Esophagus muscularis mucosa (tissue), 4 donors: ENCODE results near the gene NKTR. TPM values are rescaled to one million over a fixed set of nuclear protein-coding genes. Genes with fewer than 3 reads are reported as not detected.

Experiments
- DNase-seq: peaks from one replicate; pipeline ENCODE4 v3.0.0-alpha.2; 2017; ENCODE audit errors: extremely low spot score
- H3K27ac ChIP-seq, 4 donors: fragments of 200-600 bp; sonication (generic); replicated peaks in 1 of 4; 1 replicate in 3 of 4; 2 replicates in 1 of 4; pipeline ENCODE4 v1.5.1; 2016 to 2019; ENCODE audit warnings: mild to moderate bottlenecking in 1 of 4
- H3K27me3 ChIP-seq, 4 donors: fragments of 200-600 bp; sonication (generic); one replicate each; pipeline versions ENCODE4 v1.5.1 to v1.6.0; 2016 to 2019
- H3K36me3 ChIP-seq, 4 donors: fragments of 200-600 bp; sonication (generic); one replicate each; pipeline ENCODE4 v1.5.1; 2016 to 2019
- H3K4me1 ChIP-seq, 4 donors: fragments of 200-600 bp; sonication (generic); one replicate each; pipeline ENCODE4 v1.5.1; 2016 to 2019
- H3K4me3 ChIP-seq, 4 donors: fragments of 200-600 bp; sonication (generic); 1 replicate in 2 of 4; 2 replicates in 2 of 4; pipeline ENCODE4 v1.5.1; 2016 to 2019; ENCODE audit warnings: mild to moderate bottlenecking in 4 of 4, moderate library complexity in 1 of 4
- H3K9me3 ChIP-seq, 4 donors: fragments of 200-600 bp; sonication (generic); 1 replicate in 3 of 4; 2 replicates in 1 of 4; pipeline ENCODE4 v1.5.1; 2016 to 2019
- EP300 ChIP-seq: sonication (generic); formaldehyde crosslinking; IDR thresholded peaks from one replicate; pipeline ENCODE4 v1.6.1; 2017; ENCODE audit warnings: antibody characterized with exemption
- POLR2A ChIP-seq: fragments of 450-650 bp; IDR thresholded peaks from one replicate; pipeline ENCODE4 v1.6.1; 2017; ENCODE audit warnings: antibody characterized with exemption, moderate library complexity, mild to moderate bottlenecking, low read depth
- POLR2AphosphoS5 ChIP-seq, 2 donors: sonication (generic); formaldehyde crosslinking; IDR thresholded peaks; one replicate each; pipeline ENCODE4 v1.6.1; 2017; ENCODE audit warnings: antibody characterized with exemption in 2 of 2
- WGBS: methylation state at CpG from one replicate; pipeline ENCODE4 v1.1.5; 2018; 5-methylcytosine and 5-hydroxymethylcytosine counted together
- intact Hi-C: fragments of 100-400 bp; cut with DNase I; formaldehyde crosslinking; loops from one replicate; pipeline ENCODE4 v1.15.1; 2023
- total RNA-seq, 4 donors: library from RNA; depleted of rRNA; stranded (reverse); fragments of >200 nt; gene quantifications; one replicate each; pipeline versions ENCODE4 v1.1.0 to v1.2.1, GENCODE V29; 2016
- TF ChIP-seq, protein P1 (sequence below), 3 experiments: fragments of 200-600 bp in 2 of 3; fragments of 450-650 bp in 1 of 3; sonication (generic) in 2 of 3; IDR thresholded peaks; one replicate each; pipeline ENCODE4 v1.5.1; 2017 to 2019; ENCODE audit warnings: antibody characterized with exemption in 3 of 3, mild to moderate bottlenecking in 2 of 3, moderate library complexity in 1 of 3

The NKTR gene
- total RNA-seq, 4 donors from 2014 or later = 24.7 to 73.1 (median 36.0) TPM

DNA sequence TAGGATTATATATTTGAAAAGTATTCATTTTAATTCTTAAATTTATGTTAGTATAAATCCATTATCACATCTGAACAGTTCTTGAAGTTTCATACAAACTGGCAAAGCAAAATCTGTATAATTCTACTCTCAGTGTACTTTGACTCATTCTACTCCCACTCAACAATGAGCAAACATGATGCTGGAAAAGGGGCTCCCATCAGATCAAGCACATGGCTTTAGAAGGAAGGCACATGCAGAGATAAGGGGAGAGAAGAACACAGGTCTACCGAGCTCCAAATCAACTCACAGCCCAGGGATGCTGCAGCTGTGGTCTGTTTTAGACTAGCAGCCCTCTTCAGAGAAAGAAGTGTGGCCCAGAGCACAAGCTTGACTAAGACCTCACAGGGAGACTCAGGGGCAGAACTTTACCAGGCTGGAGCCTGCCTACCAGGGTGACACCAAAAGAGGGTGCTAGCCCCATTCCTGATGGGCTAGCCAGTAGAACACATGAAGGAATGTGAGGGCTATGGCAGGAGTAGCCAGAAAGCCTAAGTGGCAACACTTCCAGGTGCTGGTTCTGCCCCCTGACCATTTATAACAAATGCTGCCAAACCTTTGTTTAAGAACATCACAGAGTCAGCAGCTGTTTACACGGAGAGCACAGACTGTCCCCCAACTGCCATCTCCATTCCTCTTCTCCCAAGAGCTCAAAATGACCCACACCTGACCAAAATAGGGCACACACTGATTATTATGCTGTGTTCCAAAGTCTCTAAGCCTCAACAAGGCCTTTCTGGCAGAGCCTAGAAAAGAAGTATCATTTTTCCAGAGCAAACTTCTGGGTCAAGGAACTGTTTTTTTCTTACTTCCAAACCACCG, 38.2 kb upstream of the NKTR start:
- TF ChIP-seq EP300 (no peak), POLR2AphosphoS5 (IDR thresholded peaks at IDR 0.05) (no peak), POLR2A (no peak)
- TF ChIP-seq, protein P1, sequence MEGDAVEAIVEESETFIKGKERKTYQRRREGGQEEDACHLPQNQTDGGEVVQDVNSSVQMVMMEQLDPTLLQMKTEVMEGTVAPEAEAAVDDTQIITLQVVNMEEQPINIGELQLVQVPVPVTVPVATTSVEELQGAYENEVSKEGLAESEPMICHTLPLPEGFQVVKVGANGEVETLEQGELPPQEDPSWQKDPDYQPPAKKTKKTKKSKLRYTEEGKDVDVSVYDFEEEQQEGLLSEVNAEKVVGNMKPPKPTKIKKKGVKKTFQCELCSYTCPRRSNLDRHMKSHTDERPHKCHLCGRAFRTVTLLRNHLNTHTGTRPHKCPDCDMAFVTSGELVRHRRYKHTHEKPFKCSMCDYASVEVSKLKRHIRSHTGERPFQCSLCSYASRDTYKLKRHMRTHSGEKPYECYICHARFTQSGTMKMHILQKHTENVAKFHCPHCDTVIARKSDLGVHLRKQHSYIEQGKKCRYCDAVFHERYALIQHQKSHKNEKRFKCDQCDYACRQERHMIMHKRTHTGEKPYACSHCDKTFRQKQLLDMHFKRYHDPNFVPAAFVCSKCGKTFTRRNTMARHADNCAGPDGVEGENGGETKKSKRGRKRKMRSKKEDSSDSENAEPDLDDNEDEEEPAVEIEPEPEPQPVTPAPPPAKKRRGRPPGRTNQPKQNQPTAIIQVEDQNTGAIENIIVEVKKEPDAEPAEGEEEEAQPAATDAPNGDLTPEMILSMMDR (IDR thresholded peaks at IDR 0.05) = no peak
- 72% methylated on average over 3 of the region's 3 CpGs for WGBS
- H3K9me3 ChIP-seq = no peaks in the 10 kb centered on the region
- H3K27ac ChIP-seq = no peak overlapping the region
- DNase-seq = no peak
- no peak overlapping the region for H3K4me3 ChIP-seq
- intact Hi-C loops = no loop called here
- H3K27me3 ChIP-seq = no peaks in the 10 kb centered on the region
- peaks cover 34 to 96% (median 87%) of the 10 kb centered on the region in 4 donors for H3K36me3 ChIP-seq
- peaks cover 0 to 9% (median 0%) of the 10 kb centered on the region in 4 donors for H3K4me1 ChIP-seq

DNA sequence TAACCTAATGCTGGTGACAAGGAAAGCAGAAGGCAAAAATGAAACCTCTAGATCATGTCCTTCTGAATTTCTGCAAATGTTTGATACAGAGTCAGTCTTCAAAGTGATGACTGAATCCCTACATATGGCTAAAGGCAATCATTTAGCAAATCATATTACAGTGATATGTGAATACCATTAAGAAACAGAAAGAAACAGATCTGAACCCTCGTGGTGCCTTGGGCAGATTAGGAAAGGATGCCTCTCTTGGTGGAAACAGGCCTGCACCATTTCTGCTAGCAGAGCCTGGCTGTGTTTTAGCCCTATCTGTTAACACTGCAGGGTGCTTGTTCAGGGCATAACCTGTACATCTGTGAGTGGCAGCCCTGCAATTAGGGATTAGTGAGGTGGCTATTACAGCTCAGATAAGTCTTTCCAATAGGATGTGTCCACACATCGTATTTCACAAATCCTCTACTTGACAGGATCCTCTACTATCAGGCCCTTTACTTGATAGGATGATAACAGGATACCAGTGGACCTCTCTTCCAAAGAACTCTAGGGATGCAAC, 30.8 kb upstream of the NKTR start:
- intact Hi-C loops = no loop called here
- Histone ChIP-seq H3K9me3 (peaks cover 0 to 10% (median under 1%) of the 10 kb centered on the region in 4 donors), H3K27me3 (no peaks in the 10 kb centered on the region), H3K36me3 (peaks cover 17 to 64% (median 43%) of the 10 kb centered on the region in 4 donors), H3K4me1 (peaks cover 0 to 2% (median 0%) of the 10 kb centered on the region in 4 donors), H3K4me3 (no peak overlapping the region), H3K27ac (no peak overlapping the region)
- DNase-seq = no peak
- WGBS = 85% methylated on average over 2 of the region's 2 CpGs
- TF ChIP-seq EP300 (no peak), POLR2AphosphoS5 (IDR thresholded peaks at IDR 0.05) (no peak), POLR2A (no peak)
- TF ChIP-seq, protein P1 (IDR thresholded peaks at IDR 0.05) = no peak

DNA sequence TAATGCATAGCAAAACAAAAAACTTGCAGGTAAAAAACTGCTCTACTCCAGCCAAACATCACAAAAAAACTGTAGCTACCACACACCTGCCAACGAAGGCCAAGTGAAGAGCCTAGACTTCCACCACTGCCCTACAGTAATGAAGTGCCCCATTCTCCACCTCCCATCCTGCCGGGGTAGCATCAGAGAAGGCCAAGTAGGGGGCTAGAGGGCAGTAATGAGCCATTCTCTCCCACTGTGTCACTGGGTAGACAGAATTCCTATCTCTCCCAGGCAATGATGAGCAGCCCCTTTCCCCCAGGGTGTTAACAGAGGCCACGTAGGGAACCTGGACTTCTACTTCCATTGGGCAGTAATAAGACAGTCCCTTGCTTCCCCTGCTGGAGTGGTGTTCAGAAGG, 28.2 kb upstream of the NKTR start:
- 71% methylated on average over 3 of the region's 3 CpGs for WGBS
- intact Hi-C loops = no loop called here
- TF ChIP-seq, protein P1 (IDR thresholded peaks at IDR 0.05) = peak in 1 of 3 experiments; percentile 36
- no peak for TF ChIP-seq EP300
- Histone ChIP-seq H3K36me3 (peaks cover 0 to 42% (median 24%) of the 10 kb centered on the region in 4 donors), H3K27ac (no peak overlapping the region), H3K27me3 (no peaks in the 10 kb centered on the region), H3K4me1 (peaks cover 0 to 2% (median 0%) of the 10 kb centered on the region in 4 donors), H3K4me3 (no peak overlapping the region), H3K9me3 (peaks cover 0 to 13% (median 3%) of the 10 kb centered on the region in 4 donors)
- DNase-seq = no peak

DNA sequence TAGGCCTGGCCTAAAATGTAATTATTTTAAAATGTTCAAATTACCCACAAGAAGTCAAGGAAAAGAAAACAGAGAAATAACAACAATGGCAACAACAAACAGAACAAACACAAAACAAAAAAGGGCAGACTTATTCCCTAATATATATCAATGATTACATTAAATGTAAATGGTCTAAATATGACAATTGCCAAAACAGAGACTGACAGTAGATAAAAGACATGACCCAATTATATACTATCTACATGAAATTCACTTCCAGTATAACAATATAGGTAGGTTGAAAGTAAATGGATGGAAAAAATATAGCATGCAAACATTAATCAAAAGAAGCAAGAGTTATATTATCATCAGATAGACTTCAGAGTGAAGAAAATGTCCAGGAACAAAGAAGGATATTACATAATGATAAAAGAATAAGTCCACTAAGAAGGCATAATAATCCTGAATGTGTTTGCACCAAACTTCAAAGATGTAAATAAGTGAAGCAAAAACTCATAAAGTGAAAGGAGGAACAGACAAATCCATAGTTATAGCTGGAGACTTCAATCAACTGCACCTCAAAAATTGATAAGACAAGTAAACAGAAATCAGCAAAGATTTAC, 25.2 kb upstream of the NKTR start:
- no peak for DNase-seq
- H3K36me3 ChIP-seq = peaks cover 0 to 32% (median 16%) of the 10 kb centered on the region in 4 donors
- TF ChIP-seq POLR2A = no peak
- TF ChIP-seq, protein P1 (IDR thresholded peaks at IDR 0.05) = no peak
- TF ChIP-seq POLR2AphosphoS5 (IDR thresholded peaks at IDR 0.05) = no peak
- TF ChIP-seq EP300 = no peak
- no peak overlapping the region for H3K27ac ChIP-seq
- H3K27me3 ChIP-seq = no peaks in the 10 kb centered on the region
- H3K4me1 ChIP-seq = peaks cover 1 to 19% (median 8%) of the 10 kb centered on the region in 4 donors
- H3K9me3 ChIP-seq = peaks cover 0 to 13% (median 3%) of the 10 kb centered on the region in 4 donors
- H3K4me3 ChIP-seq = no peak overlapping the region
- intact Hi-C loops = no loop called here
